Upper lobe of left lung (tissue), 6 donors: ENCODE data around the gene TRIP10. TPM values are rescaled to one million over a fixed set of nuclear protein-coding genes. Genes with fewer than 3 reads are reported as not detected.
"Not testable (repeated sequence)": the region's sequence is repeated elsewhere in the genome, so short reads cannot be mapped to it uniquely, and the experiment has no call there.

Experiments
- ATAC-seq, 2 donors: fragments of 200-7000 bp; cut with Tn5 transposase; one replicate each; pipeline ENCODE4 v1.9.1; 2022; ENCODE audit warnings: mild to moderate bottlenecking in 2 of 2, moderate library complexity in 2 of 2; ENCODE audit not compliant: low FRiP score in 2 of 2
- DNase-seq, 2 donors: peaks; one replicate each; pipeline ENCODE4 v3.0.0-alpha.2; 2019 to 2020
- H3K27ac ChIP-seq, 4 donors: fragments of 200-600 bp; sonication (generic); one replicate each; pipeline ENCODE4 v1.5.1; 2016 to 2019
- H3K27me3 ChIP-seq, 4 donors: fragments of 200-600 bp; sonication (generic); one replicate each; pipeline ENCODE4 v1.5.1; 2017 to 2019
- H3K36me3 ChIP-seq, 4 donors: fragments of 200-600 bp; sonication (generic); one replicate each; pipeline ENCODE4 v1.5.1; 2016 to 2019
- H3K4me1 ChIP-seq, 4 donors: fragments of 200-600 bp; sonication (generic); one replicate each; pipeline ENCODE4 v1.5.1; 2018 to 2019
- H3K4me3 ChIP-seq, 4 donors: fragments of 200-600 bp; sonication (generic); one replicate each; pipeline ENCODE4 v1.5.1; 2017 to 2019; ENCODE audit warnings: mild to moderate bottlenecking in 2 of 4, moderate library complexity in 1 of 4
- H3K9me3 ChIP-seq, 4 donors: fragments of 200-600 bp; sonication (generic); one replicate each; pipeline ENCODE4 v1.5.1; 2018 to 2019
- EP300 ChIP-seq, 4 donors: sonication (generic); formaldehyde crosslinking; IDR thresholded peaks; one replicate each; pipeline ENCODE4 v1.5.1; 2017; ENCODE audit warnings: antibody characterized with exemption in 4 of 4, control low read depth in 2 of 4
- POLR2A ChIP-seq, 4 donors: fragments of 450-650 bp; IDR thresholded peaks; one replicate each; pipeline ENCODE4 v1.5.1; 2016 to 2017; ENCODE audit warnings: antibody characterized with exemption in 4 of 4, mild to moderate bottlenecking in 2 of 4
- POLR2AphosphoS5 ChIP-seq, 2 donors: sonication (generic); formaldehyde crosslinking; IDR thresholded peaks; one replicate each; pipeline ENCODE4 v1.5.1; 2017; ENCODE audit warnings: antibody characterized with exemption in 2 of 2
- WGBS, 2 donors: methylation state at CpG; one replicate each; pipeline ENCODE4 v1.1.5; 2017 to 2018; 5-methylcytosine and 5-hydroxymethylcytosine counted together
- total RNA-seq, 6 donors: library from RNA; depleted of rRNA in 4 of 6; stranded (reverse); fragments of >200 nt in 4 of 6; gene quantifications; one replicate each; pipeline versions ENCODE4 v1.1.0 to v1.2.1, GENCODE V29; 2016 to 2021
- TF ChIP-seq, protein P1 (sequence below), 6 experiments: fragments of 450-650 bp in 4 of 6; fragments of 200-600 bp in 2 of 6; sonication (generic) in 2 of 6; IDR thresholded peaks; one replicate each; pipeline ENCODE4 v1.5.1; 2016 to 2019; ENCODE audit warnings: antibody characterized with exemption in 6 of 6
- donor health status: DM: no; HTN: no; CAD: no; lungs with moderate emphysema.
- donor health status: DM: no; HTN: yes; CAD: no; lungs with severe emphysema.

Gene TRIP10
- total RNA-seq, 6 donors from 2014 or later = 59.6 to 423 (median 74.3) TPM

DNA sequence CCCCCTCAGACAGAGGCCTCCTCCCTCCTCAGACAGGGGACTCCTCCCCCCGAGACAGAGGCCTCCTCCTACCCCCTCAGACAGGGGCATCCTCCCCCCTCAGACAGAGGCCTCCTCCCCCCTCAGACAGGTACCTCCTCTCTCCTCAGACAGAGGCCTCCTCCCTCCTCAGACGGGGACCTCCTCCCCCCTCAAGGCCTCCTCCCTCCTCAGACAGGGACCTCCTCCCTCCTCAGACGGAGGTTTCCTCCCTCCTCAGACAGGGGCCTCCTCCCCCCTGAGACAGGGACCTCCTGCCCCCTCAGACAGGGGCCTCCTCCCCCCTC is 32.9 kb upstream of the TRIP10 start:
- Histone ChIP-seq H3K4me3 (no peak overlapping the region), H3K36me3 (peaks cover 1 to 38% (median 16%) of the 10 kb centered on the region in 4 donors), H3K9me3 (no peaks in the 10 kb centered on the region), H3K27me3 (no peaks in the 10 kb centered on the region), H3K27ac (no peak overlapping the region), H3K4me1 (no peaks in the 10 kb centered on the region)
- DNase-seq = no peak
- TF ChIP-seq EP300 (IDR thresholded peaks at IDR 0.05) (no peak), POLR2AphosphoS5 (IDR thresholded peaks at IDR 0.05) (no peak), POLR2A (IDR thresholded peaks at IDR 0.05) (no peak)
- TF ChIP-seq, protein P1, sequence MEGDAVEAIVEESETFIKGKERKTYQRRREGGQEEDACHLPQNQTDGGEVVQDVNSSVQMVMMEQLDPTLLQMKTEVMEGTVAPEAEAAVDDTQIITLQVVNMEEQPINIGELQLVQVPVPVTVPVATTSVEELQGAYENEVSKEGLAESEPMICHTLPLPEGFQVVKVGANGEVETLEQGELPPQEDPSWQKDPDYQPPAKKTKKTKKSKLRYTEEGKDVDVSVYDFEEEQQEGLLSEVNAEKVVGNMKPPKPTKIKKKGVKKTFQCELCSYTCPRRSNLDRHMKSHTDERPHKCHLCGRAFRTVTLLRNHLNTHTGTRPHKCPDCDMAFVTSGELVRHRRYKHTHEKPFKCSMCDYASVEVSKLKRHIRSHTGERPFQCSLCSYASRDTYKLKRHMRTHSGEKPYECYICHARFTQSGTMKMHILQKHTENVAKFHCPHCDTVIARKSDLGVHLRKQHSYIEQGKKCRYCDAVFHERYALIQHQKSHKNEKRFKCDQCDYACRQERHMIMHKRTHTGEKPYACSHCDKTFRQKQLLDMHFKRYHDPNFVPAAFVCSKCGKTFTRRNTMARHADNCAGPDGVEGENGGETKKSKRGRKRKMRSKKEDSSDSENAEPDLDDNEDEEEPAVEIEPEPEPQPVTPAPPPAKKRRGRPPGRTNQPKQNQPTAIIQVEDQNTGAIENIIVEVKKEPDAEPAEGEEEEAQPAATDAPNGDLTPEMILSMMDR (IDR thresholded peaks at IDR 0.05) = no peak
- WGBS, 2 donors = 63 to 64% methylated on average over 1 to 3 of the region's 3 CpGs
- no peak for ATAC-seq

DNA sequence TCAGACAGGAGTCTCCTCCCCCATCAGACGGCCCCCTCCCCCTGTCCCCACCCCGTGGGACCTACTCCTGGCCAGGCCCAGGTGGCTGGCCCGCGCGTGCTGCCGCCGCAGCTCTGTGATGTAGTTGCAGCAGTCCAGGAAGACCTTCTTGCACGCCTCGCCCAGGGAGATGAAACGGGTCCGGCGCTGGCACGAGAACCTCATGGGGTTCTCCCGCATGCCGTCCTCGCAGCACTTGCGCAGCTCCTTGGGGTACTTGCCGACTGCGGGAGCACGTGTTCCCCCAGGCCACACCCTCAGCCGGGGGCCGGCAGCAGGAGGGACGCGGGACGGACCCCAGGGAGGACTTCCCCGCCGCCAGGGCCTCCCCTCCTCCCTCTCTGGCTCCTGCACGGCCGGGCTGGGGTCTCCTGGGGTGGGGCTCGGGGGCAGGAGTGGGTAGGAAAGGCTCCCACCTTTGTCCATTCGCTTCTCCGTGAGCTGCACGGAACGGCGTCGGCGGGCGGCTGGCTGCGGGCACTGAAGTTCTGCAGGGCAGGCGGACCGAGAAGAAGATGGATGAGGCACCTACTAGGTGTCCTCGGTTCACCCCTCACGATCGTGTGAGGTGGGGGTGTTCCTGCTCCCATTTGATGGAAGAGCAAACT is 32.3 kb upstream of the TRIP10 start:
- H3K9me3 ChIP-seq = no peaks in the 10 kb centered on the region
- DNase-seq (peak in 1 of 2 donors; percentile 76), ATAC-seq (no peak)
- H3K4me3 ChIP-seq = no peak overlapping the region
- H3K27me3 ChIP-seq = no peaks in the 10 kb centered on the region
- TF ChIP-seq, protein P1 (IDR thresholded peaks at IDR 0.05) = no peak
- no peak for TF ChIP-seq POLR2AphosphoS5 (IDR thresholded peaks at IDR 0.05)
- no peak for TF ChIP-seq EP300 (IDR thresholded peaks at IDR 0.05)
- TF ChIP-seq POLR2A (IDR thresholded peaks at IDR 0.05) = no peak
- H3K27ac ChIP-seq = no peak overlapping the region
- H3K4me1 ChIP-seq = no peaks in the 10 kb centered on the region
- H3K36me3 ChIP-seq = peaks cover 3 to 36% (median 17%) of the 10 kb centered on the region in 4 donors
- WGBS, 2 donors = 87 to 91% methylated on average over 31 to 41 of the region's 44 CpGs

DNA sequence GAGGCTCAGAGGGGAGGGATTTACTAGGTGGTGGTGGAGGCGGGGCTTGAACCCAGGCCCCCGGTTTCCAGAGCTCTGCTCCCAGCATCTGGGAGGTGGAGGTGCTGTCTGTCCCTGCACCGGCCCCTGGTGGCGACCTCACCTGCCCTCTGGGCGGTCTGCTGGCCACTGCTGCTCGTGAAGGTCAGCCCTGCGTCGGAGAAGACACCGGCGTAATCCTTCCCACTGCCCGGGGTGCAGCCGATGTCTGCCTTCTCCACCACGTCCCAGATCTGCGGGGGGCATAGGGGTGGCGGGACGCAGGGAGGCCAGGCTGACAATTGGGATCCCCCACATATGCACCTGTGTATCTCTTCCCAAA is 31.8 kb upstream of the TRIP10 start:
- TF ChIP-seq POLR2A (IDR thresholded peaks at IDR 0.05) (no peak), EP300 (IDR thresholded peaks at IDR 0.05) (no peak), POLR2AphosphoS5 (IDR thresholded peaks at IDR 0.05) (no peak)
- TF ChIP-seq, protein P1 (IDR thresholded peaks at IDR 0.05) = no peak
- Histone ChIP-seq H3K27ac (no peak overlapping the region), H3K9me3 (no peaks in the 10 kb centered on the region), H3K27me3 (no peaks in the 10 kb centered on the region), H3K4me1 (no peaks in the 10 kb centered on the region), H3K36me3 (peaks cover 3 to 35% (median 17%) of the 10 kb centered on the region in 4 donors), H3K4me3 (no peak overlapping the region)
- 67 to 83% methylated on average over 11 to 13 of the region's 16 CpGs for WGBS, 2 donors
- peak in 1 of 2 donors; percentile 59 for DNase-seq
- ATAC-seq = no peak

DNA sequence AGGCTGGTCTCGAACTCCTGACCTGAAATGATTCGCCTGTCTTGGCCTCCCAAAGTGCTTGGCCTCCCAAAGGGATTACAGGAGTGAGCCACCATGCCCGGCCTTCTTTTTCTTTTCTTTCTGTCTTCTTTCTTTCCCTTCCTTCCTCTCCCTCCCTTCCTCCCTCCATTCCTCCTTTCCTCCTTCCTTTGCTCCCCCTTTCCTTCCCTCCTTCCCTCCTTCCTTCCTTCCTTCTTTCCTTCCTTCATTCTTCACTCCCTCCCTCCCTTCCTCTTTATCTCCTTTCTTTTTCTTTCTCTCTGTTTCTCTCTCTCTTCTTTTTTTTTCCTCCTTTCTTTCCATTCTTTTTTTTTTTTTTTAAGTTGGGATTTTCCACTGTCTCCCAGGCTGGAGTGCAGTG is 31.1 kb upstream of the TRIP10 start:
- no peak for DNase-seq
- 80 to 81% methylated on average over 3 of the region's 3 CpGs for WGBS, 2 donors
- Histone ChIP-seq H3K36me3 (peaks cover 0 to 34% (median 16%) of the 10 kb centered on the region in 4 donors), H3K27ac (no peak overlapping the region), H3K4me1 (no peaks in the 10 kb centered on the region), H3K27me3 (no peaks in the 10 kb centered on the region), H3K4me3 (no peak overlapping the region), H3K9me3 (no peaks in the 10 kb centered on the region)
- TF ChIP-seq POLR2AphosphoS5 (IDR thresholded peaks at IDR 0.05) (no peak), EP300 (IDR thresholded peaks at IDR 0.05) (no peak), POLR2A (IDR thresholded peaks at IDR 0.05) (no peak)
- TF ChIP-seq, protein P1 (IDR thresholded peaks at IDR 0.05) = no peak
- no peak for ATAC-seq

DNA sequence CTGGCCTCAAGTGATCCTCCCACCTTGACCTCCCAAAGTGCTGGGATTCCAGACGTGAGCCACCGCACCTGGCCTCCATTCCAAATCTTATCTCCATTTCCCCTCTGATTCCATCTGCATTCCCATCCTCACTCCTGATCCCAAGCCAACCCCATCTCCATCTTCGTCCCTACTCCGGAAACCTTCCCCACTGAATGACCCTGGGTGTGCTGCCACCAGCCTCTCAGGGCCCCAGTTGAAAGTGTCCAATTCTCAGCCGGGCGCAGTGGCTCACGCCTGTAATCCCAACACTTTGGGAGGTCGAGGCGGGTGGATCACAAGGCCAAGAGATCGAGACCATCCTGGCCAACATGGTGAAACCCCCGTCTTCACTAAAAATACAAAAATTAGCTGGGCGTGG is 30.6 kb upstream of the TRIP10 start:
- peaks cover 0 to 34% (median 16%) of the 10 kb centered on the region in 4 donors for H3K36me3 ChIP-seq
- H3K27me3 ChIP-seq, DNase-seq, H3K4me1 ChIP-seq, H3K27ac ChIP-seq, ATAC-seq, H3K4me3 ChIP-seq, H3K9me3 ChIP-seq: not testable (repeated sequence)
- 90 to 92% methylated on average over 12 of the region's 12 CpGs for WGBS, 2 donors
